Hematopoietic multipotent progenitor cell treated with erythropoietin and hydrocortisone succinate and interleukin-3 and kit ligand, for 17 days (in vitro differentiated cells): Measurements from ENCODE around the gene TMEM151B.
"Not testable (repeated sequence)": the region's sequence is repeated elsewhere in the genome, so short reads cannot be mapped to it uniquely, and the experiment has no call there.

Experiments used
- DNase-seq: peaks from one replicate; pipeline ENCODE4 v3.0.0-alpha.2; 2015; ENCODE audit warnings: low spot score

The TMEM151B gene

DNA sequence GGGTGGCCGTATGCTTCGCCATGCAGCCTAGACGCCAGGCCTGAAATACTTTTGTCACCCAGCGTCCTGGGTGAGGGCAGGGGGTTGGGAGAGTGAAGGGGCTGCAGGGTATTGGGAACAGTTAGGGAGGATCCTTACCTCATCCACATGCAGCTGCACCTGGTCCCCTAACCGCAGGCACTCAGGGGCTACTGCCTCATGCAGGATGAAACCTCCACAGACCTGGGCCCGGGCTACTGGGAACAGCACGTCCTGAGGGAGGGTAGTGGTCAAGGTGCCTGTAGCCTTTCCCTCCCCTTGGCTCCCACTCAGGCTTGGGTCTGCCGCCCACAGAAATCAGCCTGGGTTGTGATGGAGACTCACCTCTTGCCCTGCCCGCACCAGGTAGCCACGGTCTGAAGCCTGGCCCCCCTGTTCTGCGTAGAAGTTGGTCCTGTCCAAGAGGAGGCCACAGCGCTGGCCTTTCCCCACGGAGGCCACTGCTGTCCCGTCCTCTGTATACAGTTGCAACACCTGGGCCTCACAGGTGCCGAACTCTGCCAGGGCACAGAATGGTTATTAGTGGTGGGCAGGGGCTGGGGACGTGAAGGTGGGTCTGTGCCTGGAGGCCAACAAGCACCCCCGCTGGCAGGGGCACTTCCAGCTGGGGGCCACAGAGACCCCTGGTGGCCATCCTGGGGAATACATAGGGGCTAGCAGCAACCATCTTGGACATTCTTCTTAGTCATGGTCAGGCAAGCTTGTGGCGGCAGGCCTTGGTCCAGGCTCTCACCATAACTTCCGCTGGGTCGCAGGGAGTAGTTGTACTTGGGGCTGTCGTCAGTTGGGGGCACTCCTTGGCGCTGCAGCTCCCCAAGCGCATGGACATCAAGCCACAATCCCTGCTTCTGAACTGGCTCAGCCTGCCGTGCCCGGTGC lies 34.3 kb downstream of the TMEM151B start:
- DNase-seq: peak; percentile 60

DNA sequence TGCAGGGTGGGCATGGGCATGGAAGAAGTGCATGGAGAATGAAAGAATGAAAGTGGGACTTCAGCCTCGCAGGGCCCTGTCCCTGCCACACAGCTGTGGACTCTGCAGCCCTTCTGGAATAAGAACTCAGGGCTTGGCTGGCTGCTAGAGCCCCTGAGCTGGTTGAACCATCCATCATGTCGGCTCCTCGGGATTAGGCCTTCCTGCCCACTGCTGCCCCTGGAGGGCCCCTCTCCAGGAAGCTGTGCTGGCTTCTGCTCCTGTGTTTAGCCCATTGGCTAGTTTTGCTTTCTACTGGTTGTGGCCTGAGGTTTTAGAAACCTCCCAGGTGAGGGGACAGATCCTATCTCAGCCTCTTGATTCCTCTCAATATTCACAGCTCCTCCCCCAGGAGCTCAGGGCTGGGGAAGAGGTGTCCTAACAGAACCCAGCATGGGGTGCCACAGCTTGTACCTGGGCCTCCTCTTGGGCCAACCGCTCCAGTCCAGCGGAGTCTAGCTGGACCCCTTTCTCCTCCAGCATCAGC lies 35.0 kb downstream of the TMEM151B start:
- DNase-seq: no peak

- no peak for DNase-seq
Observed at GRCh38 chr6:44306710-44307109, 36.5 kb downstream of the TMEM151B start.

DNA sequence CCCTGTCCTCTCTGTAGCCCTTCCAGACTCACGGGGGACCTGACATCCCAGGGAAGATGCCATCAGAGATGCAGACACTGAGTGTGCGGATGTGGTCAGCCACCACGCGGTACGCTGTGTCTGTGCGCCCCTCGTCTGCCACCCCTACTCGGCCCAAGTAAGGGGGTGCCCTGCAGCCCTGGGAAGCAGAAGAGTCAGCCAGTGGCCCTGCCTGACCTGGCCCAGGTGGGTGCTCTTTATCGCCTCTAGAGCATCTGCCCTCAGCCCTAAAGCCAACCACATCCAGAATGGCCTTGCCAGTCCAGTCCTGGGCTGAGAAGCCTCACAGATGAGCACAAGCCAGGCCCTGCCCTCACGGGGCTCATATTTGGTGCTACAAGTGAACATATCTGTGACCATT lies 37.0 kb downstream of the TMEM151B start:
- no peak for DNase-seq

- no peak for DNase-seq
Observed at GRCh38 chr6:44309092-44309491, 38.8 kb downstream of the TMEM151B start.

- DNase-seq: no peak
Observed at GRCh38 chr6:44309631-44310030, 39.4 kb downstream of the TMEM151B start.

- no peak for DNase-seq
Observed at GRCh38 chr6:44310241-44310640, 40.0 kb downstream of the TMEM151B start.

DNA sequence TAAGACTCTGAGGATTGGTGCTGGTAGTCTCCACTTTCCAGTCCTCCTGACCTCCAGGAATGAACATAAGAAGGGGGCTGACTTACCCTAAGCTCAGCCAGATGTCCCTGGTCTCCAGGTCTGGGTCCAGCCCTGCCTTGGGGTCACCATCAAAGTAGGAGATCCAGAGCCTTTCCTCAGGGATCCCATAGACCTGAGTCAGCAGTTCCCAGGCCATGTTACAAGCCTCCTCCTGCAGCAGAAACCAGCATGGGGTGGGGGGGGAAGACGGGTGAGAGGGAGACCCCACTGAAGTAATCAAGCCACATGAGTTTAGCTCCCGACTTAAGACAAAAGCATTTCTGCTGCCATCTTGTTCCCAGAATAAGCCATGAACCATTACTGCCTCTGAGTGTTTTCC lies 41.1 kb downstream of the TMEM151B start:
- DNase-seq: no peak

DNA sequence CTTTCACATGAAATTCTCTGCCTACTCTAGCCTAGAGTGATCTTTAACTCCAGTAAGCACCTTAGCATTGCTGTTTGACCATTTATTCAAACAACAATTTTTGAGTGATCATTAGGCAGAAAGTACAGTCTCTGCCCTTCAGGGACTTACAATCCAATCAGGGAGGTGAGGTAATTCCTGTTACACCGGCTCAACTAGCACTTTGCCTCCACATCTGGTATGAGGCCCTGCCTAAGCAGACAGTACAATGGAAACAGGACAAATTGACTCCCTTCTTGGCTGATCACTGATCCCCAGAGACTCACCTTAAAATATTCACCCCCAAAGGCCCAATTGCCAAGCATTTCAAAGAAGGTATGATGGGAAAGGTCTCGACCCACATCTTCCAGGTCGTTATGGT lies 41.5 kb downstream of the TMEM151B start:
- DNase-seq: no peak

- peak; percentile 92 for DNase-seq
Observed at GRCh38 chr6:44312901-44313788, 42.9 kb downstream of the TMEM151B start, which contains the start of gene AARS2. Gene AARS2 (minus strand): TSS chr6:44313347. CDS start chr6:44313323, 24 bp downstream.

DNA sequence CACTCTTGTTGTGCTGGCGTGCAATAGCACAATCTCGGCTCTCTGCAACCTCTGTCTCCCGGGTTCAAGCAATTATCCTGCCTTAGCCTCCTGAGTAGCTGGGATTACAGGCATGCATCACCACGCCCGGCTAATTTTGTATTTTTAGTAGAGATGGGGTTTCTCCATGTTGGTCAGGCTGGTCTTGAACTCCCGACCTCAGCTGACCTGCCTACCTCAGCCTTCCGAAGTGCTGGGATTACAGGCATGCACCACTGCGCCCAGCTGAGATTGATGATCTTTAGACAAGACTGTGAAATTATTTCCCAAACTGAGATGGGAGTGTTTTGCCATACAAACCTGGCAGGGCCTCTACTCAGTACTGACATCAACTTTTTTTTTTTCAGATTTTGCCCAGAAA lies 44.4 kb downstream of the TMEM151B start:
- not testable (repeated sequence) for DNase-seq

GRCh38 chr6:44315516-44315915 lies 45.3 kb downstream of the TMEM151B start:
- no peak for DNase-seq

- no peak for DNase-seq
Observed at GRCh38 chr6:44315951-44316350, 45.7 kb downstream of the TMEM151B start.

DNA sequence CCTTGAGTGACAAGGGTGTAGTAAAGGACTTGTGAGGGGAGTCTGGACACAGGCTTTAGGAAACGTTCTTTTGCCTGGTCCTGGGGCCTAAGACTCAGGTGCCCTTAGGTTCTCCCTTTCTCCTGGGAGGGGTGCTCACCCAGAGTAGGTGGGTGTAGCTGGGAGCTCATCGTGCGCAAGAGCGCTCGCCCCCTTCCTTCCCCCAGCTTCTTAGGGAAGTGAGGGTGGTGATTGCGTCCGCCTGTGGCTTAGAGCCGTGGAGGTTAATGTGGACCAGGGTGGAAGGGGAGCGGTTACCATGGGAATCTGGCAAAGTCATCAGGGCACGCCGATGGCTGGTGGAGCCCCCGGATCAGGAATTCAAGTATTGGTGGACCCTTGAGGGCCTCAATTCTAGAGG lies 46.2 kb downstream of the TMEM151B start:
- no peak for DNase-seq

GRCh38 chr6:44317136-44317631 lies 46.9 kb downstream of the TMEM151B start:
- DNase-seq: not testable (repeated sequence)

DNA sequence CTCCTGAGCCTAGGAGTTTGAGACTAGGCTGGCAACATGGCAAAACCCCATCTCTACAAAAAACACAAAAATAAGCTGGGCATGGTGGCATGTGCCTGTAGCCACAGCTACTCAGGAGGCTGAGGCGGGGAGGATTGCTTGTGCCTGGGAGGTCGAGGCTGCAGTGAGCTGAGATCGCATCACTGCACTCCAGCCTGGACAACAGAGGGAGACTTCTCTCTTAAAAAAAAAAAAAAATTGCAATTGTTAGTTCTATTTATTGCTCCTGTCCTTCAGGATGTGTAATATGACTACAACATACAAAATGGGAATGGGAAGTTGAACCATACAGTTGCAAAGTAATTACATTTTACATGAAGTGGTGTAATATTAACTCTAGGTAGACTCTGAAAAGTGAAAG lies 51.0 kb downstream of the TMEM151B start:
- DNase-seq: no peak

DNA sequence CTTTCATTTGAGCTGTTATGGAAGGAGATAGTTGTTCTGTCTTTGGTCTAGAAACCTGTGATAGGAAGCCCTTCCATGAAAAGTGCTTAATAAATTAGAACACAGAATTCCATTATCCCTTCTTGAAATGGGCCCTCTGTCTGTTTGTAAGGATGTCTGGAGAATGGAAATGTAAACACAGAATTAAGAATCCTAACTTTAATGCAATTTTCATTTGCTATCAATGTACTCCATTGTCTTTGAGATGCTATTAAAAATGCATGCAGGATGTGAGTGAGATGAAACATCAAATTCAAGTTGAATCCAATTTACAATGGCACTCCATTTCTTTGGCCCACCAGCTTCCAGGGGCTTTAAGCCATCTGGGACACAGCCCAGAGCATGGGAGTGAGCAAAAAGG lies 56.8 kb downstream of the TMEM151B start:
- DNase-seq: no peak

- DNase-seq: no peak
Observed at GRCh38 chr6:44327760-44328159, 57.5 kb downstream of the TMEM151B start.

- DNase-seq: not testable (repeated sequence)
Observed at GRCh38 chr6:44328203-44328602, 58.0 kb downstream of the TMEM151B start.

- no peak for DNase-seq
Observed at GRCh38 chr6:44329858-44330257, 59.6 kb downstream of the TMEM151B start.

- no peak for DNase-seq
Observed at GRCh38 chr6:44332585-44332984, 62.3 kb downstream of the TMEM151B start.

- no peak for DNase-seq
Observed at GRCh38 chr6:44333273-44333919, 63.1 kb downstream of the TMEM151B start.
